Measurements from ENCODE around the gene ARHGEF19. TPM values are rescaled to one million over a fixed set of nuclear protein-coding genes. Genes with fewer than 3 reads are reported as not detected.

The ARHGEF19 gene
- total and polyA plus RNA-seq, 2 of the 13 experiments (the other 11 are each of a cell fraction or from before 2014, with no cell fraction given), result 1.7 to 1.8 TPM

DNA sequence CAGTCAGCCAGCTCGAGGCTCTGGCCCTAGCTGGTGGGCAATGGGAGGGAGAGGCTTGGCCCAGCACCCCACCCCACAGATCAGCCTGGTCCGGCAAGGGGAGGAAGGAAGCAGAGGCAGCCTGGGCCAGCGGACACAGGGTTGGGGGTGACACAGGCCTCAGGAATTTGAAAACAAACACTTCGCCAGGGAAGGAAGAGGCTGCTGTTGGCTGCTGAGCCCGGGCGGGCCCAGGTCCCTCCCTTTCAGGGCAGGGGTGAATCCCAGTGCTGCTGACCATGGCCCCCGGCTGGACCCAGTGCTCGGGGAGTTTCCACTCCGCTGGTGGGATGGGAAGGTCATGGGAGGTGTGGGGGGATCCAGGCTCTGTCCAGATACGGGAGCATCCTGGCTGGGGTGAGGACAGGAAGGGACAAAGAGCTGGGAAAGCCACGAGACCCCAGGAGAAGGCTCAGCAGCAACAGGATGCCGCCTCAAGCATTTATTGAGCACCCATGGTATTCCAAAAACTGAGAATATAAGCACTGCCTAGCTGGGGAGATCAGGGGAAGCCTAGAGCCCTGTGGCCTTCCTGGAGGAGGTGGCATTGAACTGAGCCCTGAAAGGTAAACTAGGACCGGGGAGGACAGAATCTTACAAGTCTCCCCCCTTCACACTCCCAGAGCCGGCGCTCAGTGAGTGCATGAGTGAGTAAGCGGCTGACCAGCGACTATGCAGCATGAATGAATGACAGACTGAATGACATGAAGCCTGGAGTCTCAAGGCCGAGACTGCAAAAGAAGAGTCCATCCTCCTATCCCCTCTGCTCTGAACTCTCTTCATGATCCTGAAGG, 30.3 kb downstream of the ARHGEF19 start (continued):
- no peak for TF ChIP-seq ZSCAN29 (CRISPR knock-in tag; conservative IDR thresholded peaks at IDR 0.05)
- TF ChIP-seq KDM1A (CRISPR knock-in tag; IDR thresholded peaks at IDR 0.05), result no peak; the same call in 1 of the 2 replicates
- TF ChIP-seq ZNF747 (CRISPR knock-in tag; IDR thresholded peaks at IDR 0.05; ENCODE audit: borderline replicate concordance), result no peak
- TF ChIP-seq ZNF362 (CRISPR knock-in tag; IDR thresholded peaks at IDR 0.05; ENCODE audit: borderline replicate concordance), result no peak
- TF ChIP-seq ZNF619 (CRISPR knock-in tag; IDR thresholded peaks at IDR 0.05), result no peak
- no peak for TF ChIP-seq MTF2 (CRISPR knock-in tag; IDR thresholded peaks at IDR 0.05; ENCODE audit: borderline replicate concordance)
- no peak for TF ChIP-seq DBP (CRISPR knock-in tag; IDR thresholded peaks at IDR 0.05; ENCODE audit: not compliant biosample characterization)
- no peak for TF ChIP-seq ZNF766 (CRISPR knock-in tag; IDR thresholded peaks at IDR 0.05; ENCODE audit: borderline replicate concordance)
- no peak; the same call in 1 of the 2 replicates for TF ChIP-seq TFE3 (CRISPR knock-in tag; IDR thresholded peaks at IDR 0.05)
- TF ChIP-seq REXO4 (CRISPR knock-in tag; IDR thresholded peaks at IDR 0.05; ENCODE audit: borderline replicate concordance), result no peak
- no peak for TF ChIP-seq HOXA9 (CRISPR knock-in tag; IDR thresholded peaks at IDR 0.05; ENCODE audit: borderline replicate concordance)
- TF ChIP-seq PHF8 (CRISPR knock-in tag; IDR thresholded peaks at IDR 0.05), result peak; percentile 31; the same call in 1 of the 2 replicates
- TF ChIP-seq RNF2 (conservative IDR thresholded peaks at IDR 0.05; ENCODE audit: low read depth), result no peak
- peak; percentile 84 for TF ChIP-seq ZMYM3 (CRISPR knock-in tag; IDR thresholded peaks at IDR 0.05)
- no peak; the same call in 1 of the 2 replicates for TF ChIP-seq ZFP1 (CRISPR knock-in tag; IDR thresholded peaks at IDR 0.05)
- no peak for TF ChIP-seq ZNF317 (CRISPR knock-in tag; IDR thresholded peaks at IDR 0.05)
- no peak for TF ChIP-seq ZNF280B (CRISPR knock-in tag; IDR thresholded peaks at IDR 0.05; ENCODE audit: borderline replicate concordance)
- TF ChIP-seq NR2F2 (IDR thresholded peaks at IDR 0.05; ENCODE audit: borderline replicate concordance, low read depth), result no peak
- no peak for TF ChIP-seq MED13 (CRISPR knock-in tag; IDR thresholded peaks at IDR 0.05)
- TF ChIP-seq SMARCE1 (IDR thresholded peaks at IDR 0.05; ENCODE audit: borderline replicate concordance), result no peak
- TF ChIP-seq ZNF883 (CRISPR knock-in tag; IDR thresholded peaks at IDR 0.05; ENCODE audit: not compliant biosample characterization), result no peak
- TF ChIP-seq ZNF772 (CRISPR knock-in tag; IDR thresholded peaks at IDR 0.05), result peak; percentile 81
- TF ChIP-seq SETDB1 (CRISPR knock-in tag; IDR thresholded peaks at IDR 0.05; ENCODE audit: borderline replicate concordance), result no peak
- no peak; the same call in 1 of the 2 replicates for TF ChIP-seq ZNF296 (CRISPR knock-in tag; conservative IDR thresholded peaks at IDR 0.05)
- TF ChIP-seq ZFP36 (IDR thresholded peaks at IDR 0.05; ENCODE audit: borderline replicate concordance, low read depth, low read length, partially characterized antibody), result peak; percentile 11
- no peak for TF ChIP-seq ZNF678 (CRISPR knock-in tag; IDR thresholded peaks at IDR 0.05)
- TF ChIP-seq SALL1 (CRISPR knock-in tag; IDR thresholded peaks at IDR 0.05), result peak; percentile 88

All from HepG2 (cell line).